CD4-positive, alpha-beta memory T cell (primary cell): ENCODE data around the gene GALNT13. TPM values are rescaled to one million over a fixed set of nuclear protein-coding genes. Genes with fewer than 3 reads are reported as not detected.

Source experiments
- CTCF ChIA-PET: fragments of 350-600 bp; sonication (Branson Sonifier 250); formaldehyde crosslinking; loops from one replicate; lab custom pipeline; 2021; ENCODE audit warnings: inconsistent platforms; ENCODE audit not compliant: partially characterized antibody; lab: Charles Lee
- POLR2A ChIA-PET: fragments of 350-600 bp; sonication (Branson Sonifier 250); formaldehyde crosslinking; loops from one replicate; lab custom pipeline; 2021; ENCODE audit not compliant: partially characterized antibody; lab: Charles Lee
- DNase-seq, 5 donors: peaks; one replicate each; pipeline versions ENCODE4 v3.0.0 to v3.0.0-alpha.2; 2020 to 2022; ENCODE audit warnings: mixed read lengths in 1 of 5
- H3K27ac ChIP-seq: one replicate; pipeline ENCODE4 v1.7.0; 2013; ENCODE audit warnings: low read depth, low read length
- H3K27me3 ChIP-seq: 2 replicates; pipeline ENCODE4 v1.7.0; 2013; ENCODE audit warnings: mild to moderate bottlenecking, low read length, moderate library complexity; ENCODE audit not compliant: insufficient read depth
- H3K36me3 ChIP-seq: 2 replicates; pipeline ENCODE4 v1.7.0; 2013; ENCODE audit warnings: mild to moderate bottlenecking, low read length, moderate library complexity; ENCODE audit not compliant: insufficient read depth
- H3K4me1 ChIP-seq: 2 replicates; pipeline ENCODE4 v1.7.0; 2013; ENCODE audit warnings: mild to moderate bottlenecking, low read length, moderate library complexity; ENCODE audit not compliant: insufficient read depth
- H3K4me3 ChIP-seq, 2 donors: one replicate each; pipeline ENCODE4 v1.7.0; 2013; ENCODE audit warnings: low read length in 2 of 2, mild to moderate bottlenecking in 1 of 2
- H3K9me3 ChIP-seq, 2 donors: one replicate each; pipeline ENCODE4 v1.7.0; 2013; ENCODE audit warnings: low read length in 2 of 2, control low read depth in 1 of 2; ENCODE audit not compliant: control insufficient read depth in 1 of 2
- H3K27ac Mint-ChIP-seq, 7 donors: one replicate each; pipeline ENCODE4 v1.8.0; 2020 to 2021; ENCODE audit warnings: mixed read lengths in 7 of 7, mild to moderate bottlenecking in 6 of 7, inconsistent platforms in 3 of 7, moderate library complexity in 3 of 7
- H3K27me3 Mint-ChIP-seq, 2 donors: one replicate each; pipeline ENCODE4 v1.8.0; 2020 to 2021; ENCODE audit warnings: mixed read lengths in 2 of 2
- H3K36me3 Mint-ChIP-seq, 2 donors: one replicate each; pipeline ENCODE4 v1.8.0; 2020 to 2021; ENCODE audit warnings: mixed read lengths in 2 of 2, inconsistent platforms in 1 of 2, mild to moderate bottlenecking in 1 of 2
- H3K4me1 Mint-ChIP-seq, 4 donors: one replicate each; pipeline ENCODE4 v1.8.0; 2020 to 2021; ENCODE audit warnings: mixed read lengths in 4 of 4, mild to moderate bottlenecking in 1 of 4
- H3K4me3 Mint-ChIP-seq, 8 donors: one replicate each; pipeline ENCODE4 v1.8.0; 2020 to 2021; ENCODE audit warnings: mixed read lengths in 8 of 8, mild to moderate bottlenecking in 7 of 8, moderate library complexity in 6 of 8, inconsistent platforms in 3 of 8
- H3K9me3 Mint-ChIP-seq, 8 donors: one replicate each; pipeline ENCODE4 v1.8.0; 2020 to 2021; ENCODE audit warnings: mixed read lengths in 8 of 8, mild to moderate bottlenecking in 5 of 8, inconsistent platforms in 3 of 8, moderate library complexity in 1 of 8
- intact Hi-C: fragments of 100-400 bp; cut with micrococcal nuclease; formaldehyde crosslinking; loops from one replicate; pipeline ENCODE4 v1.15.1; 2023
- polyA plus RNA-seq, 2 donors: library from polyadenylated mRNA; unstranded; fragments of 300-500 nt; fragmentation: Illumina TruSeq; gene quantifications; one replicate each; pipeline ENCODE4 v1.2.3, GENCODE V29; 2021
- total RNA-seq, 2 experiments: library from RNA; stranded (reverse); gene quantifications; one replicate each; pipeline ENCODE4 v1.2.3, GENCODE V29; 2021

Gene GALNT13
- total and polyA plus RNA-seq, 4 experiments from 2014 or later: 0.79 TPM; not detected in 3

- Histone ChIP-seq H3K9me3 (no peaks in the 10 kb centered on the region), H3K4me1 (no peaks in the 10 kb centered on the region), H3K4me3 (no peak overlapping the region), H3K36me3 (no peaks in the 10 kb centered on the region), H3K27me3 (no peaks in the 10 kb centered on the region), H3K27ac (no peak overlapping the region)
- intact Hi-C loops: no loop called here
- peaks cover 10% of the 10 kb centered on the region in 2 donors for H3K27me3 Mint-ChIP-seq
- POLR2A ChIA-PET: no interaction called here
- DNase-seq: no peak
- CTCF ChIA-PET: no interaction called here
- no peaks in the 10 kb centered on the region for H3K36me3 Mint-ChIP-seq
- peaks cover 0 to 29% (median 10%) of the 10 kb centered on the region in 8 donors for H3K9me3 Mint-ChIP-seq
- no peak overlapping the region for H3K27ac Mint-ChIP-seq
- no peak overlapping the region for H3K4me3 Mint-ChIP-seq
- peaks cover 0 to 8% (median 1%) of the 10 kb centered on the region in 4 donors for H3K4me1 Mint-ChIP-seq
Measured at GRCh38 chr2:153870308-153870707, 1.4 kb upstream of the GALNT13 start.

- Mint-ChIP-seq H3K4me1 (peaks cover 0 to 8% (median 1%) of the 10 kb centered on the region in 4 donors), H3K36me3 (no peaks in the 10 kb centered on the region), H3K27ac (no peak overlapping the region), H3K4me3 (peak overlapping the region in 2 of 8 donors; percentile 20 to 52), H3K9me3 (peaks cover 0 to 29% (median 10%) of the 10 kb centered on the region in 8 donors), H3K27me3 (peaks cover 10% of the 10 kb centered on the region in 2 donors)
- no peaks in the 10 kb centered on the region for H3K36me3 ChIP-seq
- H3K9me3 ChIP-seq: no peaks in the 10 kb centered on the region
- H3K27me3 ChIP-seq: no peaks in the 10 kb centered on the region
- no peak for DNase-seq
- H3K4me3 ChIP-seq: no peak overlapping the region
- CTCF ChIA-PET: no interaction called here
- intact Hi-C loops: no loop called here
- no peak overlapping the region for H3K27ac ChIP-seq
- POLR2A ChIA-PET: no interaction called here
- no peaks in the 10 kb centered on the region for H3K4me1 ChIP-seq
Measured at GRCh38 chr2:153872311-153873051, 759 bp downstream of the GALNT13 start.

GRCh38 chr2:153873052-153874048, 1.6 kb downstream of the GALNT13 start:
- H3K27ac ChIP-seq: no peak overlapping the region
- H3K27me3 Mint-ChIP-seq: peaks cover 10% of the 10 kb centered on the region in 2 donors
- H3K4me1 ChIP-seq: no peaks in the 10 kb centered on the region
- H3K4me3 ChIP-seq: no peak overlapping the region
- H3K4me1 Mint-ChIP-seq: peaks cover 0 to 8% (median 1%) of the 10 kb centered on the region in 4 donors
- CTCF ChIA-PET: no interaction called here
- no peaks in the 10 kb centered on the region for H3K9me3 ChIP-seq
- peaks cover 0 to 29% (median 9%) of the 10 kb centered on the region in 8 donors for H3K9me3 Mint-ChIP-seq
- H3K27me3 ChIP-seq: no peaks in the 10 kb centered on the region
- peak overlapping the region in 2 of 8 donors; percentile 20 to 52 for H3K4me3 Mint-ChIP-seq
- DNase-seq: no peak
- H3K36me3 ChIP-seq: no peaks in the 10 kb centered on the region
- intact Hi-C loops: no loop called here
- H3K27ac Mint-ChIP-seq: no peak overlapping the region
- POLR2A ChIA-PET: no interaction called here
- H3K36me3 Mint-ChIP-seq: no peaks in the 10 kb centered on the region

GRCh38 chr2:153875801-153876466, 4.2 kb downstream of the GALNT13 start:
- Mint-ChIP-seq H3K36me3 (no peaks in the 10 kb centered on the region), H3K4me3 (no peak overlapping the region), H3K27ac (no peak overlapping the region), H3K4me1 (peaks cover 0 to 8% (median 1%) of the 10 kb centered on the region in 4 donors), H3K9me3 (peaks cover 0 to 24% (median 8%) of the 10 kb centered on the region in 8 donors), H3K27me3 (peaks cover 10% of the 10 kb centered on the region in 2 donors)
- Histone ChIP-seq H3K9me3 (no peaks in the 10 kb centered on the region), H3K36me3 (no peaks in the 10 kb centered on the region), H3K4me3 (no peak overlapping the region), H3K27ac (no peak overlapping the region), H3K4me1 (no peaks in the 10 kb centered on the region), H3K27me3 (no peaks in the 10 kb centered on the region)
- ChIA-PET POLR2A (no interaction called here), CTCF (no interaction called here)
- DNase-seq: no peak
- intact Hi-C loops: no loop called here

GRCh38 chr2:153880926-153881325, 9.2 kb downstream of the GALNT13 start:
- no peaks in the 10 kb centered on the region for H3K36me3 ChIP-seq
- H3K4me3 ChIP-seq: no peak overlapping the region
- ChIA-PET CTCF (no interaction called here), POLR2A (no interaction called here)
- H3K27me3 ChIP-seq: no peaks in the 10 kb centered on the region
- no peak overlapping the region for H3K27ac ChIP-seq
- H3K36me3 Mint-ChIP-seq: no peaks in the 10 kb centered on the region
- DNase-seq: no peak
- H3K4me3 Mint-ChIP-seq: no peak overlapping the region
- H3K27me3 Mint-ChIP-seq: no peaks in the 10 kb centered on the region
- intact Hi-C loops: no loop called here
- peaks cover 0 to 5% (median 3%) of the 10 kb centered on the region in 8 donors for H3K9me3 Mint-ChIP-seq
- H3K27ac Mint-ChIP-seq: no peak overlapping the region
- H3K9me3 ChIP-seq: no peaks in the 10 kb centered on the region
- no peaks in the 10 kb centered on the region for H3K4me1 Mint-ChIP-seq
- no peaks in the 10 kb centered on the region for H3K4me1 ChIP-seq

- Histone ChIP-seq H3K4me3 (no peak overlapping the region), H3K27me3 (no peaks in the 10 kb centered on the region), H3K9me3 (no peaks in the 10 kb centered on the region), H3K27ac (no peak overlapping the region), H3K36me3 (no peaks in the 10 kb centered on the region), H3K4me1 (no peaks in the 10 kb centered on the region)
- POLR2A ChIA-PET: no interaction called here
- H3K4me3 Mint-ChIP-seq: no peak overlapping the region
- no peak overlapping the region for H3K27ac Mint-ChIP-seq
- no peaks in the 10 kb centered on the region for H3K36me3 Mint-ChIP-seq
- H3K9me3 Mint-ChIP-seq: peaks cover 2 to 9% (median 3%) of the 10 kb centered on the region in 8 donors
- H3K27me3 Mint-ChIP-seq: no peaks in the 10 kb centered on the region
- no peak for DNase-seq
- no peaks in the 10 kb centered on the region for H3K4me1 Mint-ChIP-seq
- CTCF ChIA-PET: no interaction called here
- intact Hi-C loops: no loop called here
Measured at GRCh38 chr2:153886833-153887232, 15.1 kb downstream of the GALNT13 start.

GRCh38 chr2:153890576-153890975, 18.9 kb downstream of the GALNT13 start:
- H3K27ac Mint-ChIP-seq: no peak overlapping the region

More at GRCh38 chr2:153890576-153890975, 18.9 kb downstream of the GALNT13 start:
- Histone ChIP-seq H3K27me3 (no peaks in the 10 kb centered on the region), H3K27ac (no peak overlapping the region), H3K4me3 (no peak overlapping the region), H3K4me1 (no peaks in the 10 kb centered on the region), H3K9me3 (no peaks in the 10 kb centered on the region), H3K36me3 (no peaks in the 10 kb centered on the region)
- Mint-ChIP-seq H3K36me3 (no peaks in the 10 kb centered on the region), H3K4me3 (no peak overlapping the region), H3K4me1 (no peaks in the 10 kb centered on the region), H3K27me3 (no peaks in the 10 kb centered on the region), H3K9me3 (peaks cover 0 to 14% (median 7%) of the 10 kb centered on the region in 8 donors)
- ChIA-PET CTCF (no interaction called here), POLR2A (no interaction called here)
- DNase-seq: no peak
- intact Hi-C loops: no loop called here
